HG02973 (cell line): ENCODE data around the gene ERG.

Experiments
- ATAC-seq: cut with Tn5 transposase; IDR thresholded peaks from one replicate; pipeline ENCODE4 v1.9.1; 2021; ENCODE audit warnings: moderate library complexity; ENCODE audit not compliant: unreplicated experiment

The ERG gene

GRCh38 chr21:38438462-38438893 lies 59.8 kb downstream of the ERG start:
- no peak for ATAC-seq

DNA sequence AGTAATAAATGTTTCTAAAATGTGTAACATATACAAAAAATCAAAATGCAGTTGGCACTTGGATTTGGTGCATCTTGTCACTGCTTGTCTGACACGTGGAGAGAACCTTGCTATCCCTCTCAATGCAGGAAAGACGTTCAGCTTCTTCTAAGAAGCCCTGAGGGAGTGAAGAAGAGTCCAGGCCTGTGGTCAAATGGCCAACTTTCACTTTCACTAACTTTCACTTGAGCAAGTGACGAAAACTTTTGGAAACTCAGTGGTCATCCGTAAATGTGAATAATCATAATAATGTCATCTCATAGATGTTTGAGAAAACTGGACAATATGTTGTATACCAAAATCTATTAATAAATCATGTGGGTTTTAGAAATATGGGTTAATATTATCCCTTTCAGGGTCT lies 61.9 kb downstream of the ERG start:
- ATAC-seq: no peak

DNA sequence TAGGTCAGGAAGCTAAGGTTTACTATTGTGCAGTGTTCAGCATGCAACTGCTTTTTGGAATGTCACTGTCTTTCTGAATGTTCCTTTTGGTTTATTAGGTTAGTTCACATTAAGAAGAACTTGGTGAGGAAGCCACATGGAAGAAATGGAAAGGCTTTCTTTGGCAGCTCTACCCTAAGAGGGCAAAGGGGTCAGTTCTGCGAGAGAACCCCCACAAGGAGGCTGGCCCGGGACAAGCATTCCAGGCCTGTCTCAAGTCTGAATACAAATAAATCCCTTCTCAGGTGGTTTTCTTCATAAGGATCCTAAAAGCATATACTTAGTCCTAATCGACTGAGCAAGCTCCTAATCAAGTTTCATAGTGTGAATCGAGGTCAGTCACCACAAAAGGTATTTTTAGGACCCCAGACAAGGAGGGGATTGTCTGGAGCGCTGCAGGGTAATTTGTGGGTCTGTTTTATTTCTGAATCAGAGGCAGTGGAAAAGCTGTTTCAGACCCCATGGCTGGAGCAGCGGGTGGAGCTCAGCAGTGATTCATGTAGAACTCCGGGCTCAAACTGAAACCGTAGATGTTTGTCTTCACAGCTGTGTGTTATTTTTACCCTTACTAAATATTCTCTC lies 63.3 kb downstream of the ERG start:
- ATAC-seq: no peak

GRCh38 chr21:38433471-38433870 lies 64.8 kb downstream of the ERG start:
- no peak for ATAC-seq

DNA sequence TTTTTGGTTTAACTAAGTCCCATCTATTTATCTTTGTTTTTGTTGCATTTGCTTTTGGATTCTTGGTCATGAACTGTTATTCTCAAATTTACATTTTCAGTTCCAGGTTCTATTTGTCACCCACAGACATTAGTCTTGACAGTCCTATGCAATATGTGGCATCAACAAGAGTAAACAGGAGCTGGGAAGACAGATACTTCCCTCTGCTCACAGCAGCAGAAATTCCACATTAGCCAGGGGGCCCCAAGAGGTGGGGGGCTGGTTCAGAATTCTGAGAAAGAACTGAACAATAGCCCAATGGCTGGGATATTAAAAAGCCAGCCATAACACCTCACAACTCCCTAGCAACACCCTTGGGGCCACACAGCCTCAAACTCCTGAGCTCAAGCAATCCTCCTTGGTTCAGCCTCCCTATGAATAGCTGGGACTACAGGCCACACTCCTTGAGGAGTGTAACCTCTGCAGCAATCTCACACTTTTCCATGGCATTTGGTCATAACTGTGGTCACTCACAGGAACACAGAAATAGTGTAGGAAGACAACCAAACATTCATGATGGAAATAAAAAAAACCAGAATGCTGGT lies 67.8 kb downstream of the ERG start:
- no peak for ATAC-seq

- no peak for ATAC-seq
Observed at GRCh38 chr21:38429011-38429410, 69.3 kb downstream of the ERG start.

DNA sequence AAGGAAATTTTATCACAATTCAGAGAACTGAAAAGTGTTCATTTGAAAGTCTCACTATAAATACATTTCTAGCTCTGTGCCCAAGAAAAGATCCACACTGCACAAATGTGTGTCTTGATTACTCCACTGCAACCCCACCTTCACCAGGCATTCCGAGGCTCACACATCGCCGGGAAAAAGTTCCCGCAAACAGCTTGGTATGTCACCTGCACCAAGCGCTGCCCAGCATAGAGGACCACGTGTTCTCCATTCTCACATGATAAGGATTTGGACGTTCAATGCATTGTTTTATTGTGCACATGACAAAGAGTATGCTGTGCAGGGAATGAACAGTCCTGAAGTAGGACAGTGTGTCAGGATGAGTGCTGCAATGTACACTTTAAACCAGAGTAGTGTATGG lies 70.1 kb downstream of the ERG start:
- no peak for ATAC-seq

GRCh38 chr21:38424305-38425019 lies 73.8 kb downstream of the ERG start:
- no peak for ATAC-seq

- no peak for ATAC-seq
Observed at GRCh38 chr21:38422082-38422481, 76.2 kb downstream of the ERG start.

- no peak for ATAC-seq
Observed at GRCh38 chr21:38420140-38420539, 78.1 kb downstream of the ERG start.

DNA sequence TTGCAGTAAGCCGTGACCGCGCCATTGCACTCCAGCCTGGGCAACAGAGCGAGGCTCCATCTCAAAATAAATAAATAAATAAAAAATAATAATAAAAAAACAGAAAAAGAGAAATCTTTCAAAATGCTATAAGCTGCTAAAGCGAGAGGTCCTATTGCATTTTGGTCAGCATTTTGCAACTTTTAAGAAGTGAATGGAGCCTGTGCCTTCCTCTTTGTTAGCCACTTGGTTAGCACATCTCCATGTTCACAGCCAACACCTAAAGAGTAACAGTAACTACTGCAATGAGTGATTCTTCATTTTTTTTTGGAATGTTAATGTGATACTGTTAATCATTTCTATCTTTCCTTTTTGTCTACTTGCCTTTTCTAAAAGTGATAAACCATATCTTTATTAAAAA lies 80.6 kb downstream of the ERG start:
- ATAC-seq: no peak

GRCh38 chr21:38416791-38417190 lies 81.5 kb downstream of the ERG start:
- no peak for ATAC-seq

DNA sequence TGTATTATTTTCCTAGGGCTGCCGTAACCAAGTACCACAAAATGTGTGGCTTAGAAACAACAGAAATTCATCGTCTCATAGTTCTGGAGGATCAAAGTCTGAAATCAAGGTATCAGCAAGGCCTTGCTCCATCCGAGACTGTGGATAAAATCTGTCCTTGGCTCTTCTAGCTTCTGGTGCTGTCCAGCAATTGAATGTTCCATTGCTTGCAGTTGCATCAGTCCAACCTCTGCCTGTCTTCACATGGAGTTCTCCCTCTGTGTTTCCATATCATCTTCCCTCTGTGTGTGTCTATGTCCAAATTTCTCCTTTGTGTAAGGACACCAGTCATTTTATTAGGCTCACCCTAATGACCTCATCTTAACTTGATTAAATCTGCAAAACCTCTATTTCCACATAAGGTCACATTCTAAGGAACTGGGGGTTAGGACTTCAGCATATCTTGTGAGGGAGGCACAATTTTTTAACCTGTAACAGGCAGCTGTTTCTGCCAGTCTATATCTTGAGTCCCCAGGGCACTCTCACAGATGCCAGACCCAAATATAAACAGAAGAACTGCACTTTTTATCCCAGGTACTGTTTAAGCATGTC lies 84.2 kb downstream of the ERG start:
- no peak for ATAC-seq

DNA sequence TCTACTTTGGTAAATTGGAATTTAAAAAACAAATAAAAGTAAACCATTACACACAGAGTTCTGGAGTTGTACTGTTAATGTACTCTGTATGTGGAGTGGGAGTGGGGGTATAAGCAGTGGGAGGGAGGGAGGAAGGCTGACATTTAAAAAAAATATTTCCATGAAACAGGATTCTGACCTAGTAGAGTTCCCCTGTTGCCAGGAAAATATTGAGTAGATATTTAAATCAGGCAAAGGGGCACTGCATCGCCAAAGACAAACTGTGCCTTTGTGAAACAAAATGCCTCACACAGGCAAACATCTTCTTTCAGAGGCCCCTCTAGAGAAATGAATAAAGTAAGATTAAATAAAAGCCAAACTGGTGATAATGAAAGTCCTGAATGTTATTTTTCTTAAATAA lies 87.8 kb downstream of the ERG start:
- no peak for ATAC-seq

DNA sequence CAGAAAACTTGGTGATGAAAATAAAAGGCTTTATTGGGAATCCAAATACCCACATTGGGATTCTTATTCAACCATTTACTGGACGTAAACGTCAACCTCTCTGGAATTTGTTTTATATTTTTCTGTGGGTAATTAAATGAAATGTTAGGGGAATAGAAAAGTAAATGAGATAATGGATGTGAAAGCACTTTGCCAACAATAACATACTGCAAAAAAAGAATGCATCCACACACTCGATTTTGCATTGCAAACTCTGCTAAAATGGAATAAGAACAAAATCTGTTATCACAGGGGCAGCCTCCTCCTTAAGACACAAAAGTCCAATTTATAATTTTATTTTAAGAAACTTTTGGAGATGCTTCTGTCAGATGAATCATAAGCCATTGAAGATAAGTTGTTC lies 88.4 kb downstream of the ERG start:
- ATAC-seq: no peak

GRCh38 chr21:38404177-38404576 lies 94.1 kb downstream of the ERG start:
- ATAC-seq: no peak

GRCh38 chr21:38402795-38403194 lies 95.5 kb downstream of the ERG start:
- no peak for ATAC-seq

DNA sequence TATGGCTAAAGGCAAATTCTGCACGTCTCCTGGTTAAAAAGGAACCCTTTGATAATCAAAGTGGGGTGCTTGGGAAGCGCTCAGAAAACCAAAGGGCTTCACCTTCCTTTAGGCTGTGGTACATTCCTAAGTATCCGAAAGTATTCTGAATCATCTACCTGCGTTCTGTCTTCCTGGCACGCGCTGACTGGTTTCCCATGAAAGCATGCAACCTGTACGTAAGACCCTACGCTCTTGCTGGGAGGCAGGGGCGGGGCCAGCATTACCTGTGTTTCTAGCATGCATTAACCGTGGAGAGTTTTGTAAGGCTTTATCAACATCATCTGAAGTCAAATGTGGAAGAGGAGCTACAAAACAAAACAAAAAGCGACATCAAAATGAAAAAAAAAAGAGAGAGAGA lies 96.0 kb downstream of the ERG start:
- no peak for ATAC-seq

DNA sequence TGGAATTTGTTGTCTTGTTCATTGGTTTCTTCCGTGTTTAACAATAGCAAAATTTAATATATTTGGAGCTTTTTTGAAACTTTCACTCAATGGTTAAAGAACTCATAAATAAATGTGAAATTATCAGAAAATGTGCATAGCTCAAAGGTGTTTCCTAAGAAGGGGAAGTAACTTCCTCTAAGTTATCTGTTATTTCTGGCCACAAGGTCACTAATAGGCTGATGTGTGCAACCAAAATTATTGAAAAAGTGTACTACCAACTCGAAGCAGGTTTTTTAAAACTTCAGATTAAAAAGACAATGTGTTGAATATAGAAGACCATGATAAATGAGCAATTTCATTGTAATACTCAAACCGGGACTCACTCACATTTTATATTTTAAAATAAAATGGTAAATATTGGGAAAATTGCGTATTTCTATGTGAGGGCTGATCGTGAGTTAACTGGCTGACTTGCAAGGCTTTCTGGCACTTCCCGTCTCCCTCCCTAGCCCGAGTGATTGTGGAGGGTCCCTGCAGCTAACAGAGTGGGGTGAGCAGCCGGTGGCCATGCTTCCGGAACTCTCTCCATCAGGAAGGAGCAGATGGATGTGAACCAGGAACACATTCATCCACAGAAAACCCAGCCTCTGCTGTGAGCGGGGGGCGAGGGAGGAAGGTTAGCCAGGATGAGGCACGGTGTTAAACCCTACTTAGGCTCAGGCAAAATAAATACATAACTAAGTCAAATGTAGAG lies 96.9 kb downstream of the ERG start:
- ATAC-seq: no peak

DNA sequence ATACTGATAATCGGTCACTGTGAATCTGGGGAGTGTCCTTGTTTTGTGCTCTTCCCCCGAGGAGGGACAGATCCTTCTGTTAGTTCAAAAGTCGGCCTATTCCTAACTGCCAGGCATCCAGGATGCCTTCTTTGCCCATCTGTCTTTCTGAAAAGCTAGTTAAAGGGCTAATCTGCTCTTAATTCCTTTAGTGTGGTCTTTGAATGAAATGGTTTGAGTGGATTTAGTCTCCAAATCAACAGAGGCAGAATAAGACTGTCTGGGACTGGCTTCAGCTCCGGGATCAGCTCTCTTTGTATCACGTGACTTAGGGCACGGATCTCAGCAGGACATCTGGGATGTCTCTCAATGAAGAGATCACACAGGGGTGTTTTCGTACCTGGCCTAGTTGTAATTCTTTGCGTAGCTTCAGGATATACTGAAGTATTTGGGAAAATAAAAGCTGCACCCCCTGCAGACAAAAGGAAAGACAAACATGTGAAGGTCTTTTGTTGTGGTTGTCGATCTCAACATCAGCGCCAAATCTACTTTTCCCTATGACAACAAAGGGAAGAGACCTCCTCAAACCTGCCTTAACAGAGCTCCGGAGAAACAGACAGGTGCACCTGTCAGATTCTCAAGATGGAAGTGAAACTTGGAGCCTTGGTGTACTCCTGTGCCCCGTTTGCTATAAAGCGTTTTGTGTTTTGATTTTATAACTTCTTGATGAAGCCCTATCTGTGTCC lies 97.9 kb downstream of the ERG start:
- ATAC-seq: no peak

- no peak for ATAC-seq
Observed at GRCh38 chr21:38399103-38399502, 99.2 kb downstream of the ERG start.
